OCI-LY1 (cell line): Measurements from ENCODE around the gene DEFB119.

Experiments used
- EZH2 ChIP-seq: fragments of 200-600 bp; sonication (generic), shearing (Covaris generic); IDR thresholded peaks from 2 replicates; pipeline ENCODE4 v1.8.0; 2017; ENCODE audit warnings: borderline replicate concordance, mixed run types, mild to moderate bottlenecking, antibody characterized with exemption, low read length, moderate library complexity, mixed read lengths
- TF ChIP-seq, protein P1 (sequence below): fragments of 200-600 bp; sonication (generic), shearing (Covaris generic); IDR thresholded peaks from 2 replicates; pipeline ENCODE4 v1.5.1; 2017; ENCODE audit warnings: mild to moderate bottlenecking, antibody characterized with exemption, low read length, moderate library complexity, mixed read lengths

DNA sequence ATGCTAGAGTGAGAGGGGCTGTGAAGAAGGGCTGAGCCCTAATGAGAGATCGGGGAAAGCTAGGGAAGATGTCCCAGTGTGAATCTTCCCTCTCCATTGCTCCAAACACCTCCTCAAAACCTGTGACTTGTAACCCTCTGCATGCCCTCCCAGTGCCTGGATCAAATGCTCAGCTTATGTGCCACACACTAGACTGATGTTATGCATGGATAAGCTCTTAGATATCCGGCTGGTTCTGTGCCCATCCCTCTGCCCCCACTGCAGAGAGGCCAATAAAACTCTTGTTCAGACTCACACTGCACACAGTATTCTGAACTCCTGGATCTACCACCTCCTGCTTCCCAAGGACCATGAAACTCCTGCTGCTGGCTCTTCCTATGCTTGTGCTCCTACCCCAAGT is 22.1 kb downstream of the DEFB119 start, which contains the start of gene DEFB118:
- TF ChIP-seq, protein P1, sequence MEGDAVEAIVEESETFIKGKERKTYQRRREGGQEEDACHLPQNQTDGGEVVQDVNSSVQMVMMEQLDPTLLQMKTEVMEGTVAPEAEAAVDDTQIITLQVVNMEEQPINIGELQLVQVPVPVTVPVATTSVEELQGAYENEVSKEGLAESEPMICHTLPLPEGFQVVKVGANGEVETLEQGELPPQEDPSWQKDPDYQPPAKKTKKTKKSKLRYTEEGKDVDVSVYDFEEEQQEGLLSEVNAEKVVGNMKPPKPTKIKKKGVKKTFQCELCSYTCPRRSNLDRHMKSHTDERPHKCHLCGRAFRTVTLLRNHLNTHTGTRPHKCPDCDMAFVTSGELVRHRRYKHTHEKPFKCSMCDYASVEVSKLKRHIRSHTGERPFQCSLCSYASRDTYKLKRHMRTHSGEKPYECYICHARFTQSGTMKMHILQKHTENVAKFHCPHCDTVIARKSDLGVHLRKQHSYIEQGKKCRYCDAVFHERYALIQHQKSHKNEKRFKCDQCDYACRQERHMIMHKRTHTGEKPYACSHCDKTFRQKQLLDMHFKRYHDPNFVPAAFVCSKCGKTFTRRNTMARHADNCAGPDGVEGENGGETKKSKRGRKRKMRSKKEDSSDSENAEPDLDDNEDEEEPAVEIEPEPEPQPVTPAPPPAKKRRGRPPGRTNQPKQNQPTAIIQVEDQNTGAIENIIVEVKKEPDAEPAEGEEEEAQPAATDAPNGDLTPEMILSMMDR: no peak
- no peak for TF ChIP-seq EZH2
